Esophagus muscularis mucosa (tissue), 4 donors: Measurements from ENCODE around the gene GPATCH2. TPM values are rescaled to one million over a fixed set of nuclear protein-coding genes. Genes with fewer than 3 reads are reported as not detected.

ENCODE experiments used
- DNase-seq: peaks from one replicate; pipeline ENCODE4 v3.0.0-alpha.2; 2017; ENCODE audit errors: extremely low spot score
- H3K27ac ChIP-seq, 4 donors: fragments of 200-600 bp; sonication (generic); replicated peaks in 1 of 4; 1 replicate in 3 of 4; 2 replicates in 1 of 4; pipeline ENCODE4 v1.5.1; 2016 to 2019; ENCODE audit warnings: mild to moderate bottlenecking in 1 of 4
- H3K27me3 ChIP-seq, 4 donors: fragments of 200-600 bp; sonication (generic); one replicate each; pipeline versions ENCODE4 v1.5.1 to v1.6.0; 2016 to 2019
- H3K36me3 ChIP-seq, 4 donors: fragments of 200-600 bp; sonication (generic); one replicate each; pipeline ENCODE4 v1.5.1; 2016 to 2019
- H3K4me1 ChIP-seq, 4 donors: fragments of 200-600 bp; sonication (generic); one replicate each; pipeline ENCODE4 v1.5.1; 2016 to 2019
- H3K4me3 ChIP-seq, 4 donors: fragments of 200-600 bp; sonication (generic); 1 replicate in 2 of 4; 2 replicates in 2 of 4; pipeline ENCODE4 v1.5.1; 2016 to 2019; ENCODE audit warnings: mild to moderate bottlenecking in 4 of 4, moderate library complexity in 1 of 4
- H3K9me3 ChIP-seq, 4 donors: fragments of 200-600 bp; sonication (generic); 1 replicate in 3 of 4; 2 replicates in 1 of 4; pipeline ENCODE4 v1.5.1; 2016 to 2019
- CTCF ChIP-seq, 3 experiments: fragments of 200-600 bp in 2 of 3; fragments of 450-650 bp in 1 of 3; sonication (generic) in 2 of 3; IDR thresholded peaks; one replicate each; pipeline ENCODE4 v1.5.1; 2017 to 2019; ENCODE audit warnings: antibody characterized with exemption in 3 of 3, mild to moderate bottlenecking in 2 of 3, moderate library complexity in 1 of 3
- EP300 ChIP-seq: sonication (generic); formaldehyde crosslinking; IDR thresholded peaks from one replicate; pipeline ENCODE4 v1.6.1; 2017; ENCODE audit warnings: antibody characterized with exemption
- POLR2A ChIP-seq: fragments of 450-650 bp; IDR thresholded peaks from one replicate; pipeline ENCODE4 v1.6.1; 2017; ENCODE audit warnings: antibody characterized with exemption, moderate library complexity, mild to moderate bottlenecking, low read depth
- POLR2AphosphoS5 ChIP-seq, 2 donors: sonication (generic); formaldehyde crosslinking; IDR thresholded peaks; one replicate each; pipeline ENCODE4 v1.6.1; 2017; ENCODE audit warnings: antibody characterized with exemption in 2 of 2
- WGBS: methylation state at CpG from one replicate; pipeline ENCODE4 v1.1.5; 2018; 5-methylcytosine and 5-hydroxymethylcytosine counted together
- intact Hi-C: fragments of 100-400 bp; cut with DNase I; formaldehyde crosslinking; loops from one replicate; pipeline ENCODE4 v1.15.1; 2023
- total RNA-seq, 4 donors: library from RNA; depleted of rRNA; stranded (reverse); fragments of >200 nt; gene quantifications; one replicate each; pipeline versions ENCODE4 v1.1.0 to v1.2.1, GENCODE V29; 2016

Gene GPATCH2
- total RNA-seq, 4 donors from 2014 or later, result 10.0 to 15.7 (median 13.2) TPM

- Histone ChIP-seq H3K27me3 (no peaks in the 10 kb centered on the region), H3K4me1 (peaks cover 0 to 9% (median 2%) of the 10 kb centered on the region in 4 donors), H3K9me3 (no peaks in the 10 kb centered on the region), H3K27ac (no peak overlapping the region), H3K36me3 (no peaks in the 10 kb centered on the region), H3K4me3 (no peak overlapping the region)
- TF ChIP-seq POLR2A (no peak), EP300 (no peak), POLR2AphosphoS5 (IDR thresholded peaks at IDR 0.05) (no peak), CTCF (IDR thresholded peaks at IDR 0.05) (no peak)
- WGBS, result 54% methylated on average over 2 of the region's 2 CpGs
- DNase-seq, result no peak
- intact Hi-C loops, result no loop called here
Observed at GRCh38 chr1:217569021-217569420, 61.9 kb downstream of the GPATCH2 start.

GRCh38 chr1:217568200-217568599 lies 62.7 kb downstream of the GPATCH2 start:
- H3K27ac ChIP-seq, result no peak overlapping the region
- peaks cover 0 to 9% (median 1%) of the 10 kb centered on the region in 4 donors for H3K4me1 ChIP-seq
- 95% methylated on average over 4 of the region's 4 CpGs for WGBS
- TF ChIP-seq CTCF (IDR thresholded peaks at IDR 0.05) (no peak), EP300 (no peak), POLR2AphosphoS5 (IDR thresholded peaks at IDR 0.05) (no peak), POLR2A (no peak)
- no peaks in the 10 kb centered on the region for H3K9me3 ChIP-seq
- H3K36me3 ChIP-seq, result no peaks in the 10 kb centered on the region
- no peaks in the 10 kb centered on the region for H3K27me3 ChIP-seq
- no peak overlapping the region for H3K4me3 ChIP-seq
- intact Hi-C loops, result no loop called here
- DNase-seq, result no peak

GRCh38 chr1:217564833-217565232 lies 66.1 kb downstream of the GPATCH2 start:
- Histone ChIP-seq H3K36me3 (no peaks in the 10 kb centered on the region), H3K4me1 (no peaks in the 10 kb centered on the region), H3K27me3 (no peaks in the 10 kb centered on the region), H3K9me3 (no peaks in the 10 kb centered on the region), H3K4me3 (no peak overlapping the region), H3K27ac (no peak overlapping the region)
- no peak for DNase-seq
- no peak for TF ChIP-seq POLR2A
- no peak for TF ChIP-seq EP300
- no peak for TF ChIP-seq CTCF (IDR thresholded peaks at IDR 0.05)
- TF ChIP-seq POLR2AphosphoS5 (IDR thresholded peaks at IDR 0.05), result no peak
- intact Hi-C loops, result no loop called here
- WGBS, result 88% methylated on average over 3 of the region's 3 CpGs

- Histone ChIP-seq H3K27ac (no peak overlapping the region), H3K4me1 (no peaks in the 10 kb centered on the region), H3K4me3 (no peak overlapping the region), H3K36me3 (no peaks in the 10 kb centered on the region), H3K9me3 (no peaks in the 10 kb centered on the region), H3K27me3 (no peaks in the 10 kb centered on the region)
- no peak for TF ChIP-seq POLR2AphosphoS5 (IDR thresholded peaks at IDR 0.05)
- TF ChIP-seq CTCF (IDR thresholded peaks at IDR 0.05), result no peak
- TF ChIP-seq EP300, result no peak
- no peak for TF ChIP-seq POLR2A
- intact Hi-C loops, result no loop called here
- no peak for DNase-seq
- 84% methylated on average over 6 of the region's 6 CpGs for WGBS
Observed at GRCh38 chr1:217564207-217564606, 66.7 kb downstream of the GPATCH2 start.

- TF ChIP-seq EP300, result no peak
- intact Hi-C loops, result no loop called here
- H3K27me3 ChIP-seq, result no peaks in the 10 kb centered on the region
- no peaks in the 10 kb centered on the region for H3K36me3 ChIP-seq
- no peaks in the 10 kb centered on the region for H3K4me1 ChIP-seq
- H3K4me3 ChIP-seq, result no peak overlapping the region
- no peak for DNase-seq
- H3K27ac ChIP-seq, result no peak overlapping the region
- H3K9me3 ChIP-seq, result no peaks in the 10 kb centered on the region
Observed at GRCh38 chr1:217563179-217563578, 67.7 kb downstream of the GPATCH2 start.
